GM12865 (cell line): ENCODE measurements around the gene TXLNB.
A peak's percentile ranks its signal among the peaks of the same experiment; 100 is the strongest.

Source experiments
- DNase-seq: peaks from one replicate; pipeline ENCODE4 v3.0.0; 2010; ENCODE audit warnings: low read depth
- H3K4me3 ChIP-seq: 2 replicates; pipeline ENCODE4 v1.5.1; 2011; ENCODE audit warnings: mild to moderate bottlenecking, low read depth, low read length, control low read depth
- CTCF ChIP-seq: IDR thresholded peaks from 2 replicates; pipeline ENCODE4 v1.5.1; 2011; ENCODE audit warnings: low read length, control low read depth, low read depth, inconsistent platforms; ENCODE audit not compliant: insufficient read depth; ENCODE audit errors: missing control alignments

Gene TXLNB

DNA sequence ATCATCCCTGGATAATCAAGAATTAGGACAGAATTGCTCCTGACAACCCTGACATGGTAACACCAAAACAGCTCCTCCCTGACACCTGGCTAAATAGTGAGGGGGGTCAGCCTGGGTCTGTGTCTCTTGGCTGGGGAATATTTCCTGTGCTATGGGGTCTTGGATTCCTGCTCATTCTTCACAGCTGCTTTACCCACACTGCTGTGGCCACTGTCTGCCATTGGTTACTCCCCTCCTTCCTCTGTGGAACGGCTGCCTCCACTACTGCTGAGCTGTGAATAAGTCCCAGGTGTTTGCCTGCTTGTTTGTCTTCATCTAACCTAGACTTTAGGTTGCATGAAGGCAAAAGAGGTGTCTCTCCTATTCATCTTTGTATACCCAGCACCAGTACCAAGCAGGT lies 33.9 kb upstream of the TXLNB start:
- no peak overlapping the region for H3K4me3 ChIP-seq
- DNase-seq: peak; percentile 17
- no peak for TF ChIP-seq CTCF

GRCh38 chr6:139325125-139325524 lies 33.3 kb upstream of the TXLNB start:
- DNase-seq: peak; percentile 35
- no peak for TF ChIP-seq CTCF
- no peak overlapping the region for H3K4me3 ChIP-seq

DNA sequence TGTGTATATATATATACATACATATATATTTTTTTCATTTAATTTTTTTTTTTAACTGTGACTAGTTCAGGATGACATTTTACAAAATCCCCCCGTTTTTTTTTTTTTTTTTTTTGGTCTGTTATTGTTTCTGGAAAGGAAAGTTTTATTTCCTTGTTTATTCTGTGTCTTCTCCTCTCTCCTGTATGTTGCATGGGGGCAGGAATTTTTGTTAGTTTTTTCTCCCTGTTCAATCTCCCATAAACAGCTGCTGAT lies 32.4 kb upstream of the TXLNB start:
- no peak for TF ChIP-seq CTCF
- H3K4me3 ChIP-seq: no peak overlapping the region
- no peak for DNase-seq

DNA sequence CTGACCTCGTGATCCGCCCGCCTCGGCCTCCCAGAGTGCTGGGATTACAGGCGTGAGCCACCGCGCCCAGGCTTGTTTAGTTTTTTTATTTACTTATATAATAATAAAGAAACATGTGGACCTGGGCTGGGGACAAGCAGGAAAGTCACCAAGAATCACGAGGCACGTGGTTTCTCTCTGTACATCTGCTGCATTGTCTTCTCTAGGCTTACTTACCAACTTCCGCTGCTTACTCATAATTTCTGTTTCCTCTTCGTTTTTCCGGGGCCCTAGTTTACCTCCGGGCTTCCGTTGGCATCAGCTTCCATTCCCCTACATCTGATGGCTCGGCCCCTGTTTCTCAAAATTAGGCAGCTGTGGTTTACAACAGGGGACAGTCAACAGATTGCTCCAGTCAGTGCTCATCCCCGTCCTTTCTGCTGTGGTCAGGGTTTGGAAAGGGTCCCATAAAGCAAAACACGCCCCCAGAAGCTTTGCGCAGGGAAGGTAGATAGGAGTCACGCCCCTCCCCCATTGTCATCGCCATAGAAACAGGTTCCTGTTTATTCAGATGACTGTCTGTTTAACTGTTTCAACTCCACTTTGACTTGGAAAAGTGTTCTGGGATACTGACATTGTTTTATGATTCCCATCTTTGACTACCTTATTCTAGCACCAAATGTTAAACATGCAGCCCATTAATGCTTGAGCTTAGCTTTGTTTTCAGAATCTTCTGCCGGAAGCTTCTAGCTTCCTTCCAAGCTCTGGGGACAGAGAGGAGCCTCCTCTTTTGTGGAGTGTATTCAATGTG lies 31.9 kb upstream of the TXLNB start:
- no peak overlapping the region for H3K4me3 ChIP-seq
- peak; percentile 61 for DNase-seq
- TF ChIP-seq CTCF: no peak

DNA sequence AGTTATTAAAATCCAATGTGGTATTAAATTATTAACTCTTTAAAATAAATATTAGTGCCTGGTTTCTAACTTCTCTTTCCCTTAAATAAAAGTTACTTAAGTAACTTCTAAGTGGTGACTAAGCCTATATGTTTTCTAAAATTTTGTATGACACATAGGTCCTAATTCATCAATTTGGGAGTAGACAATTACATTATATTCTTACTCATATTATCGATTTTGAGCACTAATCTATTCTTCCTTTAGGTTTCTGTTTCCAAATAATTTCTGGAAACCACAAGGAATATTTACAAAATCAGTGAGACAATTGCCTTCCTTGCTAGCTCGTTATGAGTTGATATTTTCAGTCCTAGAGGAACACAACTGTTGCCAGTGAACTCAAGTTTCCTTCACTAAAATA lies 28.3 kb upstream of the TXLNB start:
- no peak for TF ChIP-seq CTCF
- no peak overlapping the region for H3K4me3 ChIP-seq
- DNase-seq: no peak

GRCh38 chr6:139316622-139317317 lies 25.0 kb upstream of the TXLNB start:
- no peak overlapping the region for H3K4me3 ChIP-seq
- no peak for TF ChIP-seq CTCF
- DNase-seq: peak; percentile 10
